GM21529 (cell line): ENCODE results near the gene SERPINI1.

ENCODE experiments used
- ATAC-seq: cut with Tn5 transposase; IDR thresholded peaks from one replicate; pipeline ENCODE4 v1.9.1; 2021; ENCODE audit not compliant: unreplicated experiment

Gene SERPINI1

GRCh38 chr3:167733961-167734497, 1.5 kb upstream of the SERPINI1 start:
- no peak for ATAC-seq

- ATAC-seq = peak; percentile 84
These were observed 856 bp upstream of the SERPINI1 start, which contains the start of gene PDCD10 for GRCh38 chr3:167734498-167735232. Gene PDCD10 (minus strand): TSS chr3:167734892. CDS start chr3:167720157, 14,735 bp downstream.

DNA sequence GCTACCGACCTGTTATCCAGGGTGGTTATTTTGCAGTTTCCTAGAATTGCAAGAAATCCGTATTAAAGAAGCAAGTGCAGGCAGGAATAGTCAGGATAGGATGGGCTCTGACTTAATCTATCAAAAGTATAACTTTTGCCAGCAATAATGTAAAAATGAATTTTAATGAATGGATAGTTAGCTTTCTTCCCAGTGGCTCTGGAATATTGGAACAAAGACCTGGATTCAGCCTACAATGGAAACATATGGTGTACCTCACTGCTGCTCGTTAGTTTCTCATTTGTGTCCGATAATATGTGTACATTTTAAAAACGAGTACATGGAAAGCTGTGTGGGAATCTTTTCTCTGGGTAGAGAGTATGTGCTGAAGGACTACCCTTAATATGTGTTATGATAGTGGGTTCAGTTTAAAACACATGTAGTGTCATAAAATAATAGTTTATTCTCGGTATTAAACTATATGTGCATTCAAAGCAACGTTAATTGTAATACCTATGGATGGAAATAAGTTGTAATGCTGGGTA, 805 bp downstream of the SERPINI1 start:
- ATAC-seq = no peak

GRCh38 chr3:167736997-167737396, 1.5 kb downstream of the SERPINI1 start:
- no peak for ATAC-seq

- no peak for ATAC-seq
These were observed 2.5 kb downstream of the SERPINI1 start for GRCh38 chr3:167738037-167738436.

DNA sequence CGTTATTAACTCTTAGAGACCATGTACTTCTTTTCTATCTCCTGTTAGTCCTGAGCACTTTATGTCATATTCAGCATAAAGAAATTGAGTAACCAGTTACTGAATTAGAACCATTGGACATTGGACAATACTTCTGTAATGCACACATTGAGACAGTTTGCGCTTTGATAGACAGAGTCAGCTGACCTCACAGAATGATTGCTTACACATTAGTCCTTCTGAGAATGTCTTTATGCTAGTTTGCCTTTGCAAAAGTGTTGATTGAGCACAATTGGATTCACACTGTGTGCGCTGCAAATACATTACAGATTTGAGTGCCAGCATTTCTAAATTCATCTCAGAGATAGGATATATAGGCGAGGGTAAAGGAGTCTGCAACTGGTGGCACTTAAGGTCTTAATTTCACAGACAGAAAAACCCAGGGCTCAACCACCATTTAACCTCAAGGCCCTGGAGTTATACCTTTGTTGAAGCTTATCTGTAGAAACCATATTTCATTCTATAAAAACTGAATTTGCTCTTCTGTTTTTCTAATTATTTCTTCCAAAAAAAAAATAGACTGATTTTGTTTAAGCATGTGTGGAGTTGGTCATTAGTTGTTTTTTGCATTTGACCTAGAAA, 3.8 kb downstream of the SERPINI1 start:
- no peak for ATAC-seq

DNA sequence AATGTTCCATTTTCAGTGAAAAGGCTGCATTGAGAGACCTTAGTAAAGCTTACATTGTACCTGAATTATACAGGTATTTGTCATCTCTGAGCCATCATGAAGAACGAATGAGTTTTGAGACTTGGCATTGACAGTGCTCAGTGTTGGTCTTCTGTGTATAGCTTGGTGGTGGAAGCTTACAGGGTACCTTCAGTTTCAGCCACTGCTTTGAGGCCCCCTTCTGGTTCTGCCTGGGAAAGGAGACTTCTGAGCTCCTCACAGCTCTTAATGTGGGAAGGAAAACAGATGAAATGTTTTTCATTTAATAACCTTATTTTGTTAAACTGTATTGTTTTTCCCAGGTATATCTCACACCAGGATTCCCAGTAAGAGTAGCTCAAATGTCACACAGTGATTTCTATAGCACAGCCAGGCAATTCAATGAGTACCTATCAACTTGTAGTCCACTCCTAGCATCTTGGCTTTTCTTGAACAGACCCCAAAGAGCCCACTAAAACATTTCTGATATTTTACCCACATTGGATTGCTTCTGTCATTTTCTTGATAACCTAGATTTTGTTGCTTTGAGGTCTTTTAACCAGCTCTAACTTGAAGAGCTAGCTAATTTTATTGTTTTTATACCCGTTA, 5.6 kb downstream of the SERPINI1 start:
- peak; percentile 92 for ATAC-seq

DNA sequence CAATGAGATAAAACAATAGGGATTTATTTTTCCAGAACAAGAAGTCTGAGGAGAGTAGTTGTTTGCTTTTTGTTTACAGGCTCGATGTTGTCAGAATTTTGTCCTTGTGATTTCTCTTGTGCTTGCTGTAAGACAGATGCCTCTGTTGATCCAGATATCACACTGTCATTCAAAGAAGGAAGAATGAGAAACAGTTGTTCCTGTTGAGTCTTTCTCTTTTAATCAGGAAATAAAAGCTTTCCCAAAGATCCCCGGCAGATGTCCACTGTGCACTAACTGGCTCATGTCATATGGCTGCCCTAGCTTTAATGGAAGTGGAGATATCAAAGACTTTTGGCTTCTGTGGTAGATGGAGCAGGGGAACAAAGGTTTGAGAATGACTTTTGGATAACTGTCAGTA, 6.8 kb downstream of the SERPINI1 start:
- no peak for ATAC-seq

DNA sequence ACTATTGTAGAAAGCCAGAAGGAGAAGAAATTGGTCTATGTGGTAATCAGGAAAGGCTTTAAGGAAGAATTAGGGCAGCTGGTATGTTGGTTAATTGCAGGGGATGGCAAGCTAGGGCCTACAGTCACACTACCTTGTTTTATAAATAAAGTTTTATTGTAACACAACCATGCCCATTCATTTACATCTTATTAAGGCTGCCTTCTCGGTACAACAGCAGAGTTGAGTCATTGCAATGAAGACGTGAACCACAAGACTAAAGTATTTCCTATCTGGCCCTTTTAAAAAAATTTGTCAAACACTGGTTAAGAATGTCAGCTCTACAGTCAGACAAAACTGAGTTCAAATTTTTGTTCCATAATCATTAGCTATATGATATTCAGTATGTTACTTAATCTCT, 8.3 kb downstream of the SERPINI1 start:
- no peak for ATAC-seq

- ATAC-seq = no peak
These were observed 13.7 kb downstream of the SERPINI1 start for GRCh38 chr3:167749209-167749608.

GRCh38 chr3:167749728-167750127, 14.2 kb downstream of the SERPINI1 start:
- ATAC-seq = no peak

GRCh38 chr3:167750272-167750971, 14.9 kb downstream of the SERPINI1 start:
- ATAC-seq = peak; percentile 99

DNA sequence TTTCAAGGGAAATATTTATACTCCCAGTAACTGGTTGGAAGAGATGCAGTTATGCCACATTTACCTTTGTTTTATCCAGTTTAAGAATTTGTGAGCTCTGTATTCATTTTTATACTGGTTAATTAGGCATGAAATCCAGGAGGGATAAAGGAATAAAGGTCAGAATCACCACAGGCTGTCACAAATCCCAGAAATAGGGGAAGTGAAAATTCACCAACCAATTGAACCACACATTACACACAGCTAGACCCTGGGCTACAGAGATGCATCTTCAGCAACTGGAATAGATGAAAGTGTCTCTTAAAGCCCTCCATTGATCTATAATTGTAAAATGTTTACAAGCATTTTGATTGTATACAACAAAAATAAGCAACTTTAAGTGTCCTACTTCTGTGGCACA, 18.5 kb downstream of the SERPINI1 start:
- ATAC-seq = no peak

DNA sequence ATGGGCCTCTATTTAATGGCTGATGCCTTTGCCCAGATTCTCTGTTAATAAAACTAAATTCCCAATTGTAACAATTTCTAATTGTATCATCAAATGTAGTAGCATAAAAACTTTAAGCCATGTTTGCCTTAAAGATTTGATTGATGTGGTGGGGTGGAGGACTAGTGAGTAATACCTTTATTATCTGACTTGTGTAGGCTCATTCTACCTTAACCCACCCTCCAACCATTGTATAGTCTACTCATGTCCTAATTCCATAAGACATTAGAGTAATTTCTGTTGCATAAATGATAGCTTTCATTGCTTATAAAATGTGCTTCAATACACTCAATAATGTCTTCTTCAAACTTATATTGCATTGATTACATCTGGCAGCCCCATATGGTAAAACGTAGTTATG, 25.8 kb downstream of the SERPINI1 start:
- no peak for ATAC-seq

DNA sequence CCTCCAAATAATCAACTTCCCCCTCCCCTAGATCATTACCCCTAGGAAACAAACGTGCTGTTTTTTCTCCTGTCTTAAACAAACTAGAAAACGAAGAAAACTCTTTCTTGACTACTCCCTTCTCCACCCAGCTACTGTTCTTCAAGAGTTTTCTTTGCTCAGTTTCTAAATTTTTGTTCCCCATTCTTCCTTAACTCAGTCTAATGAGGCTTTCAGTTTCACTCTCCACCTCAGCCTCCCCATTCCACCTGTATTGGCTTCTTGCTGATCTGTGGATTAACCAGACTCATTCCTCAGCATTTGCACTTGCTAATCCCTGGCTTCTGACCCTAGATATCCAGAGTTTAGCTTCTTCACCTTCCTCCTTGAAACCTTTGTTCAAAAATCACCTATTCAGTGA, 26.8 kb downstream of the SERPINI1 start:
- ATAC-seq = peak; percentile 76

DNA sequence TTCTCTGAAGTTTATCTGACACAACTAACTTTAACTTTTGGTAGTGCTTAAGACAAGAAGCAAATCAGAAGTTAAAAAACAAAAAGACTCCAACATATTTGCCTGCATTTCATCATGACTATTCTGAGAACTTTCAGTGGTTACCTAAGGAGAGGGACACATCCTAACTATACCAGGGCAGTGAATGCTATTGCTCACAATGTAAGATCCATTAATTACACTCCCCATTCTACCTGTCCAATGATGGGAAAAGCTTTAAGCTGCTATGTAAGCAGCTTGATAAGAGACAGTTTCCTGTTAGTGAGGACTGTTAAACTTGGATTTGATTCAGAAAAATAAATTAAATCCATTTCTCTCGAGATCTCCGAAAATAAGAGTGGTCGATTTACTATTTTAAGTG, 37.5 kb downstream of the SERPINI1 start:
- ATAC-seq = peak; percentile 44

DNA sequence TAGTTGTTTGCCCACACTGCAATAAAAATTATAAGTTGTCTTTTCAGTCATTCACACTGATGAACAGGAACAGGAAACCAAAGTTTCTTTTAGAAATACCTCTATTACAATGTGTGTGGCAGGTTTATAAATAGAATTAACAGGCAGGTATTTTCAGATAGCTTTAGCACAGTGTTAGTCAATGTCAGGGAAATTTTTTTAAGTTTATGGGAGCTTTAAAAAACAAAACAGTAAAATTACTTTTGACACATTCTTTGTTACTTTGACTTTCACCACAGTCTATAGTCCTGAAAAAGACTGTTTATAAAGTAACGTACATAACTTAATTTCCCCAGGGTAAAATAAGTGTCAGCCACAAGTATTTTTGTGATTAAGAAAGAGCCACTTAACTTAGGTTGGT, 38.1 kb downstream of the SERPINI1 start:
- ATAC-seq = peak; percentile 83

- no peak for ATAC-seq
These were observed 40.7 kb downstream of the SERPINI1 start for GRCh38 chr3:167776066-167776685.

- peak; percentile 46 for ATAC-seq
These were observed 41.8 kb downstream of the SERPINI1 start for GRCh38 chr3:167777356-167777755.

- ATAC-seq = no peak
These were observed 44.8 kb downstream of the SERPINI1 start for GRCh38 chr3:167780214-167780883.
